Heart right ventricle (tissue), 16 donors: ENCODE results near the gene PMF1. TPM values are rescaled to one million over a fixed set of nuclear protein-coding genes. Genes with fewer than 3 reads are reported as not detected.

ENCODE experiments used
- ATAC-seq, 8 donors: fragments of 200-7000 bp; cut with Tn5 transposase; one replicate each; pipeline ENCODE4 v1.9.1; 2020; ENCODE audit warnings: mild to moderate bottlenecking in 8 of 8, moderate library complexity in 8 of 8, moderate number of reproducible peaks in 1 of 8
- DNase-seq, 2 donors: peaks; one replicate each; pipeline ENCODE4 v3.0.0-alpha.2; 2020
- H3K27ac ChIP-seq, 10 donors: fragments of 200-600 bp; sonication (generic) in 2 of 10; one replicate each; pipeline versions ENCODE4 v1.5.0 to v1.8.0; 2020 to 2022; ENCODE audit warnings: mild to moderate bottlenecking in 3 of 10
- H3K27me3 ChIP-seq, 7 donors: fragments of 200-600 bp; one replicate each; pipeline ENCODE4 v1.8.0; 2021 to 2022; ENCODE audit warnings: mild to moderate bottlenecking in 2 of 7
- H3K36me3 ChIP-seq, 9 donors: fragments of 200-600 bp; sonication (generic) in 1 of 9; one replicate each; pipeline versions ENCODE4 v1.5.0 to v1.8.0; 2020 to 2022; ENCODE audit warnings: mild to moderate bottlenecking in 2 of 9
- H3K4me1 ChIP-seq, 9 donors: fragments of 200-600 bp; sonication (generic) in 1 of 9; one replicate each; pipeline versions ENCODE4 v1.5.0 to v1.8.0; 2020 to 2022; ENCODE audit warnings: mild to moderate bottlenecking in 4 of 9
- H3K4me3 ChIP-seq, 10 donors: fragments of 200-600 bp; sonication (generic) in 2 of 10; one replicate each; pipeline versions ENCODE4 v1.5.0 to v1.8.0; 2020 to 2022; ENCODE audit warnings: mild to moderate bottlenecking in 7 of 10, moderate library complexity in 2 of 10
- H3K9me3 ChIP-seq, 11 donors: fragments of 200-600 bp in 10 of 11; sonication (generic) in 2 of 11; one replicate each; pipeline versions ENCODE4 v1.5.0 to v1.8.0; 2013 to 2022; ENCODE audit warnings: mild to moderate bottlenecking in 2 of 11, control low read depth in 1 of 11, moderate library complexity in 1 of 11
- WGBS, 2 donors: extraction: QIAGEN DNeasy Blood & Tissue Kit; methylation state at CpG; one replicate each; pipeline ENCODE4 v1.1.7; 2013; ENCODE audit warnings: inconsistent platforms in 1 of 2; 5-methylcytosine and 5-hydroxymethylcytosine counted together
- intact Hi-C, 10 donors: fragments of 100-400 bp; cut with DNase I; formaldehyde crosslinking; loops; one replicate each; pipeline versions ENCODE4 v1.11.1 to v1.14.2; 2022
- polyA plus RNA-seq, 2 donors: library from polyadenylated mRNA; stranded (reverse); fragments of 200-250 nt; gene quantifications; one replicate each; pipeline ENCODE4 v1.2.3, GENCODE V29; 2013
- total RNA-seq, 10 donors: library from RNA; stranded (reverse); fragmentation: NEBNext Ultra II Directional in 3 of 10; extraction: Animal tissue kit (Norgen Biotek cat#: 25700) in 3 of 10; gene quantifications; one replicate each; pipeline versions ENCODE4 v1.2.1 to v1.2.4, GENCODE V29; 2021 to 2023
- TF ChIP-seq, protein P1 (sequence below), 9 donors: fragments of 200-600 bp; sonication (generic) in 2 of 9; IDR thresholded peaks; one replicate each; pipeline versions ENCODE4 v1.5.0 to v1.8.0; 2021 to 2022; ENCODE audit warnings: antibody characterized with exemption in 9 of 9, mild to moderate bottlenecking in 5 of 9, moderate library complexity in 1 of 9
- donor health status: Arrhythmogenic right ventricular cardiomyopathy.
- donor health status: ischemic (EF 13 %, LVEDD 7.1; RV severe dilation, severe dysfunction).
- donor health status: healthy with polysubstance abuse.
- donor health status: DM: no; HTN: yes; CAD: no.
- donor health status: DM: no; HTN: no; CAD: no.
- donor health status: ischemic (EF 25% LVEDD 6.9; RV normal size, moderate dysfunction).
- donor health status: ischemic (EF 25% LVEDD 5.7; RV mildly dilated, moderate dysfunction).
- donor health status: healthy.
- donor health status: DM: yes; HTN: yes; CAD: no.
- donor health status: Ischemic cardiomyopathy.
- donor health status: ischemic (EF 35%, LVEDD 5.7; RV mildly dilated, moderate dysfunction).
- donor health status: nonischemic (EF 11% LVEDD 7.7; RV severe dilation, severe dysfunction).
- donor health status: DM: yes; HTN: yes; CAD: no.
- donor health status: PGD.
- donor health status: ischemic (EF 29% LVEDD 5.4; RV normal size, mild dysfunction).
- donor health status: nonischemic (EF 23%, LVEDD 6.1; RV moderate dilation, normal function).

The PMF1 gene
- total and polyA plus RNA-seq, 12 donors = 55.9 to 122 (median 69.9) TPM

- Histone ChIP-seq H3K4me3 (no peak overlapping the region), H3K36me3 (peaks cover 0 to 99% (median 66%) of the 10 kb centered on the region in 9 donors), H3K9me3 (no peaks in the 10 kb centered on the region), H3K27me3 (no peaks in the 10 kb centered on the region), H3K4me1 (peaks cover 6 to 31% (median 22%) of the 10 kb centered on the region in 9 donors), H3K27ac (no peak overlapping the region)
- 93 to 94% methylated on average over 3 of the region's 3 CpGs for WGBS, 2 donors
- intact Hi-C loops = no loop called here
- TF ChIP-seq, protein P1, sequence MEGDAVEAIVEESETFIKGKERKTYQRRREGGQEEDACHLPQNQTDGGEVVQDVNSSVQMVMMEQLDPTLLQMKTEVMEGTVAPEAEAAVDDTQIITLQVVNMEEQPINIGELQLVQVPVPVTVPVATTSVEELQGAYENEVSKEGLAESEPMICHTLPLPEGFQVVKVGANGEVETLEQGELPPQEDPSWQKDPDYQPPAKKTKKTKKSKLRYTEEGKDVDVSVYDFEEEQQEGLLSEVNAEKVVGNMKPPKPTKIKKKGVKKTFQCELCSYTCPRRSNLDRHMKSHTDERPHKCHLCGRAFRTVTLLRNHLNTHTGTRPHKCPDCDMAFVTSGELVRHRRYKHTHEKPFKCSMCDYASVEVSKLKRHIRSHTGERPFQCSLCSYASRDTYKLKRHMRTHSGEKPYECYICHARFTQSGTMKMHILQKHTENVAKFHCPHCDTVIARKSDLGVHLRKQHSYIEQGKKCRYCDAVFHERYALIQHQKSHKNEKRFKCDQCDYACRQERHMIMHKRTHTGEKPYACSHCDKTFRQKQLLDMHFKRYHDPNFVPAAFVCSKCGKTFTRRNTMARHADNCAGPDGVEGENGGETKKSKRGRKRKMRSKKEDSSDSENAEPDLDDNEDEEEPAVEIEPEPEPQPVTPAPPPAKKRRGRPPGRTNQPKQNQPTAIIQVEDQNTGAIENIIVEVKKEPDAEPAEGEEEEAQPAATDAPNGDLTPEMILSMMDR (IDR thresholded peaks at IDR 0.05) = no peak
- ATAC-seq = no peak
- no peak for DNase-seq
Observed at GRCh38 chr1:156253634-156254033, 40.8 kb downstream of the PMF1 start.

DNA sequence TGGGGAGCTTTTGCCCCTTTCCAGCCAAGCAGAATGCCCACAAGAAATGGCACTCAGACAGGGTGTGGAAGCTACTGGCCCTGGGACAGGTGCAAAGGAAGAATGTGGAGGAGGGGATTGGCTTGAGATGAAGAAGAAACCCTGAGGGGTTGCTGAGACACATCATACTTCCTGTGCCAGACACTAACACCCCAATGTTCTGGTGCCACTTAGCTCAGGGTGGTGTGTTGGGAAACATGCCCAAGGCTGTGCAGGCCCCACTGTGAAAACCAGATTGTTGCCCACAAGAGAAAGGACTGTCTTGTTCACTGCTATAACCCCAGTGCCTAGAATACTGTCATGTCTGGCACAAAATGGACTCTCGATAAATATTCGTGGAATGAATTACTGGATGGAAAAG lies 44.9 kb downstream of the PMF1 start:
- WGBS, 2 donors = 84 to 88% methylated on average over 2 of the region's 2 CpGs
- ATAC-seq = no peak

GRCh38 chr1:156258859-156259258 lies 46.1 kb downstream of the PMF1 start:
- Histone ChIP-seq H3K4me3 (no peak overlapping the region), H3K36me3 (peaks cover 6 to 100% (median 78%) of the 10 kb centered on the region in 9 donors), H3K9me3 (no peaks in the 10 kb centered on the region), H3K27ac (no peak overlapping the region), H3K27me3 (no peaks in the 10 kb centered on the region), H3K4me1 (no peaks in the 10 kb centered on the region)
- intact Hi-C loops = no loop called here
- ATAC-seq (no peak), DNase-seq (no peak)
- TF ChIP-seq, protein P1 (IDR thresholded peaks at IDR 0.05) = no peak
- 96% methylated on average over 8 of the region's 8 CpGs for WGBS, 2 donors

More for the DNA sequence above, 44.9 kb downstream of the PMF1 start:
- Histone ChIP-seq H3K27me3 (no peaks in the 10 kb centered on the region), H3K4me1 (peaks cover 0 to 2% (median 0%) of the 10 kb centered on the region in 9 donors), H3K9me3 (no peaks in the 10 kb centered on the region), H3K36me3 (peaks cover 6 to 100% (median 79%) of the 10 kb centered on the region in 9 donors), H3K27ac (no peak overlapping the region), H3K4me3 (no peak overlapping the region)
- no peak for DNase-seq
- intact Hi-C loops = no loop called here
- TF ChIP-seq, protein P1 (IDR thresholded peaks at IDR 0.05) = no peak

DNA sequence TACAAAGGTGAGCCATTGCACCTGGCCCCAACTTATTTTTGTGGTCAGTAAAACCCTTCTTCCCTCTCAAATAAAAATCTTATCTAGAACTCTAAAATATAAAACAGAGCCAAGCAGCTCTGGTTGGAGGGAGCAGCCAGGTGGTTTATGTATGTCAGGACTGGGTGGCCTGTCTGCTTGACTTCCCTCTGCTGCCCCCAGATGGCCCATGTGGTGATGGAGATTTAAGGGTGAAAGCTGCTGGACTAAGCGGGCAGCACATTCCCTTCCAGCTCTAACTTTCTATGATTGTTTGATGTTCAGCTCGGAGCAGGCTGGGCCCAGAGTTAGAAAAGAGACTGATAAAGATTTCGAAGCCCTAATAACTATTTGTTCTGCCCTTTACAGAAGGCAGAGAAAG lies 47.0 kb downstream of the PMF1 start:
- Histone ChIP-seq H3K9me3 (no peaks in the 10 kb centered on the region), H3K4me1 (no peaks in the 10 kb centered on the region), H3K27me3 (no peaks in the 10 kb centered on the region), H3K4me3 (no peak overlapping the region), H3K36me3 (peaks cover 6 to 100% (median 77%) of the 10 kb centered on the region in 9 donors), H3K27ac (no peak overlapping the region)
- TF ChIP-seq, protein P1 (IDR thresholded peaks at IDR 0.05) = peak in 1 of 9 donors; percentile 12
- 60 to 78% methylated on average over 3 of the region's 3 CpGs for WGBS, 2 donors
- no peak for DNase-seq
- intact Hi-C loops = loop anchor here in 1 of 10 donors (10.0 kb wide), 1 partner anchor 55 kb away; no protein-coding TSS in a partner anchor
- ATAC-seq = no peak
